GM10266 (cell line): ENCODE measurements around the gene LHX2.

Experiments used
- DNase-seq: peaks from one replicate; pipeline ENCODE4 v3.0.0; 2012; ENCODE audit errors: extremely low spot score
- CTCF ChIP-seq: IDR thresholded peaks from 2 replicates; pipeline ENCODE4 v1.5.1; 2012; ENCODE audit warnings: mild to moderate bottlenecking, low read depth; ENCODE audit not compliant: control insufficient read depth, insufficient read depth; ENCODE audit errors: missing control alignments

The LHX2 gene

GRCh38 chr9:124019771-124020519, 8.4 kb downstream of the LHX2 start:
- TF ChIP-seq CTCF: no peak
- DNase-seq: no peak

- DNase-seq: no peak
- TF ChIP-seq CTCF: no peak
Observed at GRCh38 chr9:124020520-124021384, 9.2 kb downstream of the LHX2 start.

GRCh38 chr9:124021385-124021769, 9.8 kb downstream of the LHX2 start:
- TF ChIP-seq CTCF: no peak
- DNase-seq: no peak

GRCh38 chr9:124022201-124023121, 10.9 kb downstream of the LHX2 start:
- DNase-seq: no peak
- TF ChIP-seq CTCF: no peak

- TF ChIP-seq CTCF: no peak
Observed at GRCh38 chr9:124024107-124024506, 12.5 kb downstream of the LHX2 start.

GRCh38 chr9:124029617-124030016, 18.0 kb downstream of the LHX2 start:
- DNase-seq: no peak
- TF ChIP-seq CTCF: no peak

More at GRCh38 chr9:124024107-124024506, 12.5 kb downstream of the LHX2 start:
- no peak for DNase-seq
